ENCODE measurements around the gene ZFR2.

GRCh38 chr19:3866910-3867638 lies 1.8 kb downstream of the ZFR2 start:
- no peak for TF ChIP-seq CTCF (conservative IDR thresholded peaks at IDR 0.05; ENCODE audit: low read depth, low read length)
- no peak for TF ChIP-seq EZH2 (IDR thresholded peaks at IDR 0.05; ENCODE audit: borderline replicate concordance, low read depth, low read length, poor library complexity, severe bottlenecking)
